GM23338 (cell line): Measurements from ENCODE around the gene FAM76B. TPM values are rescaled to one million over a fixed set of nuclear protein-coding genes. Genes with fewer than 3 reads are reported as not detected.

Experiments used
- ATAC-seq: fragments of 200-7000 bp; cut with Tn5 transposase; 3 replicates; pipeline ENCODE4 v1.9.1; 2020
- DNase-seq: peaks from one replicate; pipeline ENCODE4 v3.0.0-alpha.2; 2015; ENCODE audit warnings: low spot score
- H2AFZ ChIP-seq: fragments of 200-600 bp; sonication (generic); 2 replicates; pipeline ENCODE4 v1.8.0; 2016; ENCODE audit warnings: antibody characterized with exemption, mild to moderate bottlenecking, moderate library complexity
- H3F3A ChIP-seq: fragments of 200-600 bp; sonication (generic); replicated peaks from 2 replicates; pipeline ENCODE4 v1.8.0; 2017; ENCODE audit warnings: antibody characterized with exemption, mixed run types, low read depth
- H3K27ac ChIP-seq: fragments of 200-600 bp; sonication (generic); 2 replicates; pipeline ENCODE4 v1.6.1; 2016; ENCODE audit warnings: low read depth
- H3K27me3 ChIP-seq: fragments of 200-600 bp; sonication (generic); 2 replicates; pipeline ENCODE4 v1.8.0; 2016; ENCODE audit warnings: mild to moderate bottlenecking, mixed run types, moderate library complexity; ENCODE audit not compliant: insufficient read depth
- H3K36me3 ChIP-seq: fragments of 200-600 bp; sonication (generic); 2 replicates; pipeline ENCODE4 v1.8.0; 2016; ENCODE audit warnings: mild to moderate bottlenecking; ENCODE audit not compliant: insufficient read depth
- H3K4me1 ChIP-seq: fragments of 200-600 bp; sonication (generic); 2 replicates; pipeline ENCODE4 v1.8.0; 2016; ENCODE audit warnings: mild to moderate bottlenecking, moderate library complexity; ENCODE audit not compliant: insufficient read depth
- H3K4me2 ChIP-seq: fragments of 200-600 bp; sonication (generic); 2 replicates; pipeline ENCODE4 v1.7.1; 2017; ENCODE audit warnings: mixed run types
- H3K4me3 ChIP-seq: fragments of 200-600 bp; sonication (generic); 2 replicates; pipeline ENCODE4 v1.6.1; 2016; ENCODE audit warnings: mixed run types
- H3K79me2 ChIP-seq: fragments of 200-600 bp; sonication (generic); replicated peaks from 2 replicates; pipeline ENCODE4 v1.8.0; 2017; ENCODE audit warnings: mild to moderate bottlenecking; ENCODE audit not compliant: insufficient read depth
- H3K9me2 ChIP-seq: fragments of 200-600 bp; sonication (generic); 2 replicates; pipeline ENCODE4 v1.8.0; 2017; ENCODE audit not compliant: insufficient read depth
- H4K20me1 ChIP-seq: fragments of 200-600 bp; sonication (generic); replicated peaks from 2 replicates; pipeline ENCODE4 v1.8.0; 2017; ENCODE audit warnings: mild to moderate bottlenecking; ENCODE audit not compliant: insufficient read depth
- H3K27ac Mint-ChIP-seq: 2 replicates; pipeline ENCODE4 v1.8.0; 2020; ENCODE audit warnings: inconsistent platforms, mild to moderate bottlenecking, moderate library complexity, mixed read lengths
- H3K27me3 Mint-ChIP-seq: 3 replicates; pipeline ENCODE4 v1.8.0; 2022; ENCODE audit warnings: low read depth, mild to moderate bottlenecking, moderate library complexity, mixed read lengths, inconsistent platforms; ENCODE audit not compliant: insufficient read depth, poor library complexity
- H3K36me3 Mint-ChIP-seq: 3 replicates; pipeline ENCODE4 v1.8.0; 2021; ENCODE audit warnings: low read depth, mild to moderate bottlenecking, inconsistent platforms, moderate library complexity, mixed read lengths
- H3K4me1 Mint-ChIP-seq: 3 replicates; pipeline ENCODE4 v1.8.0; 2020; ENCODE audit warnings: mild to moderate bottlenecking, inconsistent platforms, mixed read lengths
- H3K4me3 Mint-ChIP-seq: 3 replicates; pipeline ENCODE4 v1.8.0; 2021; ENCODE audit warnings: moderate library complexity, mild to moderate bottlenecking, inconsistent platforms, mixed read lengths
- H3K9me3 Mint-ChIP-seq: 3 replicates; pipeline ENCODE4 v1.8.0; 2020; ENCODE audit warnings: moderate library complexity, mild to moderate bottlenecking, inconsistent platforms, mixed read lengths
- CREB1 ChIP-seq: fragments of 250-450 bp; sonication (Bioruptor Pico); IDR thresholded peaks from 2 replicates; pipeline ENCODE4 v1.5.0; 2020; ENCODE audit warnings: low read depth, mild to moderate bottlenecking, moderate library complexity
- CTCF ChIP-seq, 2 experiments: fragments of 200-600 bp in 1 of 2; sonication (generic) in 1 of 2; conservative IDR thresholded peaks; 2 replicates each; pipeline versions ENCODE4 v1.5.1 to v1.6.1; 2016 to 2017; ENCODE audit warnings: antibody characterized with exemption in 2 of 2, low read depth in 2 of 2, mild to moderate bottlenecking in 2 of 2, moderate library complexity in 1 of 2
- ETS1 ChIP-seq: IDR thresholded peaks from 2 replicates; pipeline ENCODE4 v1.6.1; 2016; ENCODE audit warnings: antibody characterized with exemption
- EZH2phosphoT487 ChIP-seq: fragments of 200-600 bp; sonication (generic); IDR thresholded peaks from one replicate; pipeline ENCODE4 v1.8.1; 2018; ENCODE audit warnings: antibody characterized with exemption; ENCODE audit not compliant: unreplicated experiment
- JUNB ChIP-seq: IDR thresholded peaks from one replicate; pipeline ENCODE4 v1.6.1; 2016; ENCODE audit warnings: antibody characterized with exemption; ENCODE audit not compliant: unreplicated experiment
- NANOG ChIP-seq: IDR thresholded peaks from 2 replicates; pipeline ENCODE4 v1.6.1; 2016; ENCODE audit warnings: antibody characterized with exemption, borderline replicate concordance
- POLR2AphosphoS5 ChIP-seq: IDR thresholded peaks from 2 replicates; pipeline ENCODE4 v1.6.1; 2016; ENCODE audit warnings: antibody characterized with exemption, low read depth
- REST ChIP-seq: IDR thresholded peaks from one replicate; pipeline ENCODE4 v1.6.1; 2018; ENCODE audit warnings: antibody characterized with exemption; ENCODE audit not compliant: unreplicated experiment
- STAT1 ChIP-seq: IDR thresholded peaks from one replicate; pipeline ENCODE4 v1.6.1; 2016; ENCODE audit warnings: antibody characterized with exemption; ENCODE audit not compliant: unreplicated experiment
- ZNF114 ChIP-seq: fragments of 250-450 bp; sonication (Bioruptor Pico); IDR thresholded peaks from 2 replicates; pipeline ENCODE4 v1.5.0; 2020; ENCODE audit warnings: mild to moderate bottlenecking, moderate library complexity
- ZNF331 ChIP-seq: fragments of 250-450 bp; sonication (Bioruptor Pico); IDR thresholded peaks from 2 replicates; pipeline ENCODE4 v1.5.0; 2020; ENCODE audit warnings: low read depth, mild to moderate bottlenecking, moderate library complexity
- ZNF462 ChIP-seq: fragments of 250-450 bp; sonication (Bioruptor Pico); IDR thresholded peaks from 2 replicates; pipeline ENCODE4 v1.5.0; 2020; ENCODE audit warnings: mild to moderate bottlenecking, moderate library complexity
- polyA plus RNA-seq: library from polyadenylated mRNA; unstranded; fragments of >200 nt; fragmentation: Nextera tagmentation; extraction: Ambion mirVana; gene quantifications from 2 replicates; pipeline ENCODE4 v1.2.1, GENCODE V29; 2016
- total RNA-seq: library from RNA; depleted of rRNA; stranded (reverse); fragments of >200 nt; shearing (Covaris generic); gene quantifications from 2 replicates; pipeline ENCODE4 v1.2.3, GENCODE V29; 2014

FAM76B gene
- total and polyA plus RNA-seq, 2 experiments from 2014 or later: 21.1 to 37.9 TPM

GRCh38 chr11:95800438-95800837 lies 10.9 kb upstream of the FAM76B start (continued):
- TF ChIP-seq ZNF114 (CRISPR knock-in tag) (no peak), POLR2AphosphoS5 (no peak), JUNB (no peak), EZH2phosphoT487 (no peak), CREB1 (CRISPR knock-in tag) (no peak)

GRCh38 chr11:95799546-95799945 lies 10.0 kb upstream of the FAM76B start:
- Histone ChIP-seq H3K4me3 (no peak overlapping the region), H3K4me1 (no peaks in the 10 kb centered on the region), H3F3A (no peaks in the 10 kb centered on the region), H3K27ac (no peak overlapping the region), H2AFZ (no peak overlapping the region), H3K79me2 (peaks cover 54% of the 10 kb centered on the region), H3K9me2 (no peaks in the 10 kb centered on the region), H4K20me1 (peaks cover 17% of the 10 kb centered on the region; the same call in 1 of the 2 replicates), H3K4me2 (no peak overlapping the region), H3K27me3 (no peaks in the 10 kb centered on the region), H3K36me3 (peaks cover 12% of the 10 kb centered on the region; the same call in 1 of the 2 replicates)
- H3K27me3 Mint-ChIP-seq: no peaks in the 10 kb centered on the region
- TF ChIP-seq ETS1 (no peak), NANOG (no peak), JUNB (no peak), ZNF331 (no peak), POLR2AphosphoS5 (no peak), ZNF114 (CRISPR knock-in tag) (no peak), ZNF462 (CRISPR knock-in tag) (no peak), STAT1 (no peak), REST (no peak), CTCF (conservative IDR thresholded peaks at IDR 0.05; ENCODE audit: low read depth in 2 of 2) (no peak), CREB1 (CRISPR knock-in tag) (no peak)
- no peaks in the 10 kb centered on the region; the same call in 1 of the 3 replicates for H3K9me3 Mint-ChIP-seq
- ATAC-seq (no peak), DNase-seq (no peak)
- H3K4me3 Mint-ChIP-seq: no peak overlapping the region
- H3K36me3 Mint-ChIP-seq: peaks cover 44% of the 10 kb centered on the region
- no peak overlapping the region for H3K27ac Mint-ChIP-seq
- H3K4me1 Mint-ChIP-seq: peaks cover 4% of the 10 kb centered on the region; the same call in 1 of the 3 replicates
